HG03558 (cell line): ENCODE data around the gene CA10.

Experiments used
- ATAC-seq: cut with Tn5 transposase; IDR thresholded peaks from one replicate; pipeline ENCODE4 v1.9.1; 2021; ENCODE audit warnings: moderate number of reproducible peaks; ENCODE audit not compliant: unreplicated experiment; ENCODE audit errors: extremely low read depth

CA10 gene

DNA sequence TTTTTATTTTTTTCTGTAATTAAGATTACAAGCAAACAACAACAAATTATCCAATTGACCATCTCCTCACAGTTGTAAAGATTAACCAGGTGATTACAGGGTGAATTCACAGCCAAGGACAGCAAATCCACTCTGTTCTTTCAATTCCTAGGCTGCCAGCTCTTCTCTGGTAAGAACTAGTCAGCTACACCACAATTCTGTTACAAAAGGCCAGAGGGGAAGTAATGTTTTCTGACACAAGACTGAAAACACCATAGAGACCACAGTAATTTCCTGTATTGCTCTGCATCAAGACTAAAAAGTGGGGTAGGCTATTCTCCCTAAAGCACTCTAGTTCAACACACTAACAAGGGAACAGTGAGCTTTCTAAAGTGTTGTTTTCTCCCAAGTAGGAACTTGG lies 10.6 kb downstream of the CA10 start:
- peak; percentile 40 for ATAC-seq

DNA sequence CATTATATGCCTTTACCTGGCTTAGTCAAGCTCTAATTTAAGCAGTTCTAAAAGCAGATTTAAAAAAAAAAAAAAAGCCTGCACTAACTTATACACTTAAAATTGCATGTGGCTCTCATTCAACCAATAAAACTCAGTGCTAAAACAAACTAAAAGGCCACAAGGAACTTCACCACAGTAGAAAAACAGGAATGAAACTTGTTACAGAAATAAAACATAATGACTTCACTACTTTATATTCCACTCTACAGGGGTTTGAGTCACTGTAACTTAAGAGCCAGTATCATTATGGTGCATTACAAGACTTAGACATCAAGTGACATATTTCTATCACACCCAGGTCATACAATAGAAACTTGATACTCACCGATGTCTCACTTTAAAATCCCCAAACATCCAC lies 11.1 kb downstream of the CA10 start:
- no peak for ATAC-seq

- no peak for ATAC-seq
Observed at GRCh38 chr17:52145476-52145875, 13.0 kb downstream of the CA10 start.

DNA sequence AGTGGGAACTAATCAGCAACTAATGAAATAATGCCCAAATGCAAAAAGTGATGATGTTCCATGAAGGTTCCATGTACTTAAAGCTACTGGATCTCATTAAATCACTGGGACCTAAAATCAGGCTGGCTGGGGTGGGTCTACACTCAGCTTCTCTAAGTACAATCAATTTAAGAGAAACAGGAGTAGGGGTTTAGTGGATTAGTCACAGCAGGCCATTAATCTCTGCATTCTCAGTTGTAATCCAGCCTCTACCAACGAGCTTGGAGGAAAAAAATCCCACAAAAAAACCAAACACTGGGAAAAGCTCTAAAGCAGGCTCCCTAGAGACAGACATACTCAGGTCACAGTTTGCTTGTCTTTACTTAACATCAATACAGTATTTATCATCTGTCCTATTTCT lies 15.0 kb downstream of the CA10 start:
- ATAC-seq = no peak

GRCh38 chr17:52140601-52141000 lies 17.9 kb downstream of the CA10 start:
- no peak for ATAC-seq

- ATAC-seq = no peak
Observed at GRCh38 chr17:52138752-52139151, 19.8 kb downstream of the CA10 start.

DNA sequence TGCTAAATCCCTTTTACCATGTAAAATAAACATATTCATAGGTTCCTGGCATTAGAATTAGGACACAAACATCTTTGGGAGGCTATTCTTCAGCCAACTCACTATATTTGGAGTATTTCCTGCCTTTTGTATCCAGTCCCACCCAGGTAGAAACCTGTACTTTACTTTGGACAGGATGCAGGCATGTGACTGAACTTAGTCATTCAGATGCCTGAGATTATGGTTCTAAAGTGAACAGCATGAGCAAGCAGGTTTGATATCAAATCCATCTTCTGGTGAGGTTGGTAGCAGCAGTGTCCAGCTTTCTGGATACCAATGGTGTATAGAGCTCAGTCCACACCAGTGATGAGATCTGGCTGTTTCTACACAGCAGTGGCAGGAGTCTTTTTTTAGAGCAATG lies 20.2 kb downstream of the CA10 start:
- no peak for ATAC-seq

GRCh38 chr17:52136166-52136565 lies 22.3 kb downstream of the CA10 start:
- no peak for ATAC-seq

DNA sequence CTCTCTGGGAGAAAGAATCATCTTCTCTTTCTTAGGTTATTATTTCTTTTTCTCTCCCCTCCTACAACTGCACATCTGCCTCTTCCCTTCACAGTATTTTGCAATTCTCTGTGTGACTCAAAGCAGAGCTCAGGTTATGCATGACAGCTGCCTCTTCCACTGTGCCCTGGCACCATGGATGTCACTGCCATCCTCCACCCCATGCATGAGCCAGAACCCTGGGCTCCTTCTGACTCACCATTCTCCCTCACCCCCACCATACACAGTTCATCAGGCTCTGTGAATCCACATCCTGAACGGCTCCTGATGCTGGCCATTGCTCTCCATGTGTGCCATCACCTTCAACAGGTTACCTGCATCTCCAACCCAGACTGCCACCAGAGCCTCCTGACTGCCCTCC lies 23.9 kb downstream of the CA10 start:
- ATAC-seq = no peak

GRCh38 chr17:52128721-52129120 lies 29.8 kb downstream of the CA10 start:
- no peak for ATAC-seq

DNA sequence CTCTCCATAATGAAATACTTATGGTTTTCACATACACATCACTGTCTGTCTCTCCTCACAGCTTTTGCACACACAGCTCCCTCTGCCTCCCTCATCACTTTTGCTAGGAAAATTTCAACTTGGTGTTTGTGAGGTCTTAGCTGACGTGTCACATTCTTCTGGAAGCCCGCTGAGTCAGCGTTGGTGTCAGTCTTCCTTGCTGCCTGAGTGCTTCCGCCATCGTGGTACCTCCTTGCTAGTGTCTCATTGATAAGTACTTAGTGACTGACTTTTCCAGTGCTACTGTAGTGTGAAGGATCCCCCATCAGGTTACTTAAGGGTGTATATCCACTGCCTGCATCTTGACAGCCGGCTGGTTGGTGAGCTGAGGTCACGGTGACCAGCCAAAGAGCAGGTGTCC lies 33.5 kb downstream of the CA10 start:
- no peak for ATAC-seq

GRCh38 chr17:52124561-52124960 lies 34.0 kb downstream of the CA10 start:
- ATAC-seq = no peak

DNA sequence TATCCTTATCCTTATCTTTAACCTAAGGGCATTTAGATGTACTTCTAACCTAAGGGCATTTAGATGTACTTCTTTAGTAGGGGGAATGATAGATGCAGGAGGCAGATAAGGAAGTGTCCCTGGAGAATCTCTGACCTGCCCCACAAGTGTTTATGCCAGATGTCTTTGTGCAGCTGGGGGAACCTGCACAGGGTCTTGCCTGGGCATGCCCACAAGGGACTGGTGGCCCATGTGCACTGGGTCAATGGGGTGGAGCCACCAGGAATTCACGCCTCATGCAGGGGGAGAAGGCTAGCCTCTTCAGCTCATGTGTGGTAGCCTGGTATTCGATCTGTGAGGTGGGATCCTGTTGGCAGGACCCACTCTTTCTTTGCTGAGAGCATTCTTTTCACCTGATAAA lies 38.0 kb downstream of the CA10 start:
- no peak for ATAC-seq

DNA sequence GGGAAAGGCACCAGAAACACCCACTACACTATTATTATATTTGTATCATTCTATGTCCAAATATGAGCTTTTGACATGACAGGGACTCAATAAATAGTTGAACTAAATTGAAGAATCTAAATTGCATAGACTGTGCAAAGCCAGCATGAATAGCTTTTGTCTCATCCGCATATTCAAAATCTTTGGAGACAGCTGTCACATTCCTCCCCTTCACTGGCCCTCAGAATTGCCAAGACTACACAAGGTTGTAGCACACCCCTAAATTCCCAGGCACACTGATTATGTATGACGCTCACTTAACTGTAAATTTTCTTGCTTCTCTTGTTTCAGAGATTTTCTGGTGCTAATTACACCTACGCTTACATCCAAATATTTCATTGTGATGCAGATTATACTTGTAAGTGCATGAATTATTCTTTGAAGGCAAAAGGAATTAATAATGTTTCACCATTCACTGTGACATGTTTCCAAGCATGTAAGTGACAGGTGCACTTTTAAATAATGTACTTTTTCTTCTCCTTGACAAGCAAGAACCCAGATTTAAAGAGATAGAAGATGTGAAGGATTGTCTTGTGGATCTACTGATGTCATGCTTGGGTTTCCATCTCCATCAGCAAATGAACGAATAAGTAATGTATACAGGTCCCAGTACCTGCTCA lies 47.5 kb downstream of the CA10 start:
- no peak for ATAC-seq

DNA sequence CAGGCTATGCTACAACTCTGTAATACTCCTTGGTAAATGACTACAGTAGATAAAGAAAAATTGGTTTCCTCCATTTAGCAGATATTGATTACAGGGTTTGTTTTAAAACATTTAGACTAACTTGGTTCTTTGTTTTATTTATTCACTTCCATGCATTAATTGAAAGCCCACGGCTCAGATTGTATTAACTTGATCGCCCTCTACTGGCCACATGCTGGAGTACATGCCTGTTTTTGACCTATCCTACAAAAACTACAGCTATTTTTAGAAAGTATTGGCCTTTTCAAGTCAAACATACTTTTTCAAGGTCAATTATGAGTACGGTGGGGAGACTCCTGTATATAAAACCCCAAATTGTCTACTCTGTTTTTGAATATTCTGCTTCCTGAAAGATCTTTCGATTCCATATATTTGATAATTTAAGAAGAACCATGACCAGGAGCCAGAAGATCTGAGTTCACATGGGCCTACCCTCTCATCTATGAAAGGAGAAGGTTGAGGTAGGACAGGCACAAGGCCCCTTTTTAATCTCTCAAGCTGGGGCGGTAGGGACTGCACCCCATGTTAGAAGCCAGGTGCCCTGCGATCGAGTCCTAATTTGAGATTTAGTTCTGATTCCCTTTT lies 51.8 kb downstream of the CA10 start:
- ATAC-seq = no peak

DNA sequence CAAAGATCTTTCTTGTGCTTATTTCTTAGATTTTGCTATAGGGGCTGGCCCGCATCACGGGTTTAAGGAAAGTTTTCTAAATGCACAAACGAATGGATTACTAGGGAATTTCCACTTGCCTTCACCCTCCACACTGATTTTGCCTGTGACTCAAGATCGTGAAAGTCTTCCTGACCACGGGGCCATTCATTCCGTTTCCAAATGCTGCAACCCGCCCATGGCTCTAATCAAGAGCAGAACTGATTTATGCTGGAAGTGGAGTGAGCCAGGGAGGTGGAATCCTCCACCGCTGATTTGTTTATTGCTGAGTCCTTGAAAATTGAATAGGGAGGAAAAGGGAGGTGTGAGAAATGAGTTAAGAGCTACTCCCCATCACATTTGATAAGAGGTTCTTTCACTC lies 52.4 kb downstream of the CA10 start:
- ATAC-seq = no peak

GRCh38 chr17:52105591-52105990 lies 52.9 kb downstream of the CA10 start:
- ATAC-seq = no peak

DNA sequence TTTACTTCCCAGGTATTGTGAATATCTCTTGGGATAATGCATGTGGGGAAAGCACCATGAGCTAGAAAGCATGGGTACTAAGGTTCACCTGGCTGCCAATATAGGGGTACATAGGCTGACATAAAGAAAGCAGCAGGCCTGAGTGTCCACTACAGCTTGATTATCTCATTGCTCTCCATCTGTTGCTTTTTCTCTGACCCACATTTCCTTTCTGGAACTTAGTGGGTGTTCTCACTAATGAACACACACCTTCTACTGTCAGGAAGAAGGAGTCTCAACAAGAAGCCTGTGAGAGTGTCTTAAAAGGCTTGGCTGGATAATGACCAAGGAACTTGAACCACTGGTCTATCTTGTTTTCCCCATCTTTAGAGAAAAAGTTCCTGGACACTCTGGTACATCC lies 62.5 kb downstream of the CA10 start:
- ATAC-seq = no peak

- ATAC-seq = no peak
Observed at GRCh38 chr17:52084176-52084575, 74.3 kb downstream of the CA10 start.

DNA sequence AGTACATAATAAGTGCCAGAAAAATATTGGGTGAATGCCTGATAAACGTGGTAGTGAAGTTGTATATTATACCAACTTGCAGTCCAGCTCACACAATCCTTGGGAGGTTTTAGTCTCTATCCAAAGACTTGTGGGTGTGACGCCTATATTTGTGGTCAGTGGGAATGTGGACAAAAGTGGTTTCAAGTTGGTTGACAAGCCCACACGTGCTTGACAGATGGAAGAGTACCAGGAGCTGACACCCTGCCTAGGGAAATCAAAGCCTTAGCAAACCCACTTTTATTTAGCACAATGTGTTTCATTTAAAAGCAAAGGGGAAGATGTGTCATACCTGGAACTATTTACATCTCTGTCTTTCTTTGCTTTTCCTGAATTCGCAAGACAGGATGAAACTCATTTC lies 79.0 kb downstream of the CA10 start:
- ATAC-seq = no peak

DNA sequence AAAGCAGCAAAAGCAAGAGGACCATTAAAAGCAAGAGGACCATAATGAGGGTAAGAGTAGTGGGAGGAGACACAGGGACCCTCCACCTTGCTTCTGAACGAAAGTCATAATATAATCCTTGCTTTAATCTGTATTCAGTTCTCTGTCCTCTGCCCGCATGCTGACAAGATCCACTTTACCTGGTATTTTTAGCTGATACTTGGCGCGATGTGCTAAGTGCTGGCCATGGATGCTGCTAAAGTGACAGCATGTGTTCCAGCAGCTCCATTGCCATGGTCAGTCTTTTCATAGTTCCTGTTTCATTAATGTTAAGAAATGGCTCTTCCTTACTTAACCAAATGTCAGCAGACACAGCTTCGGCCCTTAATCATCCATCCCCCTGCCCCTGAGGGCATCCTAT lies 86.8 kb downstream of the CA10 start:
- ATAC-seq = no peak

DNA sequence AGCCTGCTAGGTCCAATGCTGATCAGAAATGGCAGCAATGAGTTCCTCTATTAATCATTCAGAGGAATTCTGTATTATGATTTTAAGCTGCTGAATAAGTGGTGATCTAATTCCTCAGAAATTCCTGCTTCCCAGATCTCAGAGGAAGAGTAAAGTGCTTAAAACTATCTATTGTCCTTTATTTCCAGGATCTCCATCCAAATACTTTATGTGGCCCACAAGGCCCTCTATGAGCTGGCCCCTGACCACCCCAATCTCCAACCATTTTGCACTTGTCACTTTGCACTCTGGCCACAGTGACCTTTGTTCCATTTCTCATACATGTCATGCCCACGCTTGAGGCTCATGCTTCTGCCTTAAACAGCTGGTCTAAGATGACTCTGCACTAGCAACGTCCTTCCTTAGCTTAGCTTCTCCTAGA lies 93.7 kb downstream of the CA10 start:
- no peak for ATAC-seq
